Nephron progenitor cell (in vitro differentiated cells): Measurements from ENCODE around the gene PIAS3.
A peak's percentile ranks its signal among the peaks of the same experiment; 100 is the strongest.

Source experiments
- DNase-seq: peaks from one replicate; pipeline ENCODE4 v3.0.0; 2021
- H3K27ac Mint-ChIP-seq: 2 replicates; pipeline ENCODE4 v1.8.0; 2021; ENCODE audit warnings: mild to moderate bottlenecking, moderate library complexity, mixed read lengths
- H3K27me3 Mint-ChIP-seq: 2 replicates; pipeline ENCODE4 v1.8.0; 2021; ENCODE audit warnings: mild to moderate bottlenecking, low read depth, mixed read lengths; ENCODE audit not compliant: poor library complexity
- H3K36me3 Mint-ChIP-seq: 2 replicates; pipeline ENCODE4 v1.8.0; 2021; ENCODE audit warnings: low read depth, mixed read lengths
- H3K4me1 Mint-ChIP-seq: 2 replicates; pipeline ENCODE4 v1.8.0; 2021; ENCODE audit warnings: mixed read lengths
- H3K4me3 Mint-ChIP-seq: 2 replicates; pipeline ENCODE4 v1.8.0; 2021; ENCODE audit warnings: mild to moderate bottlenecking, moderate library complexity, mixed read lengths
- H3K9me3 Mint-ChIP-seq: 2 replicates; pipeline ENCODE4 v1.8.0; 2021; ENCODE audit warnings: mild to moderate bottlenecking, moderate library complexity, mixed read lengths
- CTCF ChIP-seq: fragments of 200-600 bp; sonication (generic); IDR thresholded peaks from 2 replicates; pipeline ENCODE4 v1.5.0; 2021; ENCODE audit warnings: antibody characterized with exemption

PIAS3 gene

GRCh38 chr1:145871994-145872924 is 13.4 kb upstream of the PIAS3 start:
- Mint-ChIP-seq H3K27ac (peak overlapping the region; percentile 54), H3K4me3 (peak overlapping the region; percentile 87), H3K27me3 (peaks cover 52% of the 10 kb centered on the region), H3K9me3 (no peaks in the 10 kb centered on the region), H3K36me3 (no peaks in the 10 kb centered on the region), H3K4me1 (peaks cover 23% of the 10 kb centered on the region)
- peak; percentile 51 for DNase-seq
- TF ChIP-seq CTCF = no peak

GRCh38 chr1:145868232-145868631 is 9.4 kb upstream of the PIAS3 start:
- H3K4me3 Mint-ChIP-seq = no peak overlapping the region
- no peaks in the 10 kb centered on the region for H3K36me3 Mint-ChIP-seq
- DNase-seq = no peak
- H3K4me1 Mint-ChIP-seq = peaks cover 23% of the 10 kb centered on the region
- H3K9me3 Mint-ChIP-seq = no peaks in the 10 kb centered on the region
- TF ChIP-seq CTCF = no peak
- peaks cover 32% of the 10 kb centered on the region for H3K27me3 Mint-ChIP-seq
- H3K27ac Mint-ChIP-seq = no peak overlapping the region

GRCh38 chr1:145863282-145864018 is 4.6 kb upstream of the PIAS3 start:
- H3K27me3 Mint-ChIP-seq = peaks cover 6% of the 10 kb centered on the region
- no peak for DNase-seq

GRCh38 chr1:145859491-145860023 is 676 bp upstream of the PIAS3 start:
- DNase-seq = peak; percentile 91
- peak overlapping the region; percentile 97 for H3K27ac Mint-ChIP-seq
- peak overlapping the region; percentile 96 for H3K4me3 Mint-ChIP-seq
- H3K27me3 Mint-ChIP-seq = peaks cover 5% of the 10 kb centered on the region
- H3K9me3 Mint-ChIP-seq = no peaks in the 10 kb centered on the region
- TF ChIP-seq CTCF = no peak
- H3K36me3 Mint-ChIP-seq = peaks cover 27% of the 10 kb centered on the region
- H3K4me1 Mint-ChIP-seq = peaks cover 10% of the 10 kb centered on the region

More at GRCh38 chr1:145863282-145864018, 4.6 kb upstream of the PIAS3 start:
- no peaks in the 10 kb centered on the region for H3K36me3 Mint-ChIP-seq
- H3K27ac Mint-ChIP-seq = no peak overlapping the region
- no peaks in the 10 kb centered on the region for H3K9me3 Mint-ChIP-seq
- TF ChIP-seq CTCF = no peak
- H3K4me1 Mint-ChIP-seq = peaks cover 4% of the 10 kb centered on the region
- H3K4me3 Mint-ChIP-seq = no peak overlapping the region

- Mint-ChIP-seq H3K27me3 (peaks cover 7% of the 10 kb centered on the region), H3K27ac (peak overlapping the region; percentile 66), H3K9me3 (no peaks in the 10 kb centered on the region), H3K4me3 (peak overlapping the region; percentile 96), H3K4me1 (peaks cover 10% of the 10 kb centered on the region), H3K36me3 (peaks cover 39% of the 10 kb centered on the region)
- no peak for TF ChIP-seq CTCF
- DNase-seq = peak; percentile 81
Observed at GRCh38 chr1:145858238-145858900, 512 bp downstream of the PIAS3 start.
